BLaER1 (cell line): ENCODE results near the gene BNC2.

ENCODE experiments used
- H3K27ac ChIP-seq: shearing (Covaris generic); formaldehyde crosslinking; 2 replicates; pipeline ENCODE4 v1.8.1; 2022
- H3K27me3 ChIP-seq: shearing (Covaris generic); formaldehyde crosslinking; 2 replicates; pipeline ENCODE4 v1.8.1; 2022
- H3K36me3 ChIP-seq: shearing (Covaris generic); formaldehyde crosslinking; 2 replicates; pipeline ENCODE4 v1.8.1; 2022
- H3K4me1 ChIP-seq: shearing (Covaris generic); formaldehyde crosslinking; 2 replicates; pipeline ENCODE4 v1.8.1; 2022
- H3K4me2 ChIP-seq: shearing (Covaris generic); formaldehyde crosslinking; 2 replicates; pipeline ENCODE4 v1.8.1; 2022
- H3K4me3 ChIP-seq: shearing (Covaris generic); formaldehyde crosslinking; 2 replicates; pipeline ENCODE4 v1.8.1; 2022
- H3K9ac ChIP-seq: shearing (Covaris generic); formaldehyde crosslinking; 2 replicates; pipeline ENCODE4 v1.8.1; 2022
- H3K9me3 ChIP-seq: shearing (Covaris generic); formaldehyde crosslinking; 2 replicates; pipeline ENCODE4 v1.8.1; 2022
- H4K20me1 ChIP-seq: shearing (Covaris generic); formaldehyde crosslinking; 2 replicates; pipeline ENCODE4 v1.8.1; 2022
- Cebpa-rat ChIP-seq: shearing (Covaris generic); IDR thresholded peaks from 2 replicates; pipeline ENCODE4 v1.8.1; 2022

The BNC2 gene

DNA sequence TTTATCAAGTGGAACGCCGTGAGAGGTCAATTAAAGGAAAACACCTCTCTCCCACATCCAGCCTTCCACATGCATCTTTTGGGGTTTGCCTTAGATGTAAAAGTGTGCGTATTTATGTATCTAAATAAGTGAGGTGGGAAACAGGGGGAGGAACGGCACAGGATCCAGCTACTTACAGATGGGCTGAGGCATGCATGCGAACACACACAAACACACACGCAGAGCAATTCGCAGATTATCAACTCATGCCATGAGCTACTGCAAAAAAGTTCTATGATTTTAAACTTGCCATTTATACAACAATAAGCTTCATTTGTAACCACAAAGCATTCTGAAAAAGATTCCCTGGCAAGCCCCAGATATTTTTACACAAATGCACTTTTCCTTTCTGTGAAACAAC is 242.1 kb downstream of the BNC2 start:
- Histone ChIP-seq H3K4me3 (no peak overlapping the region), H3K9me3 (0 out of 2 replicates have a peak, but pooled peaks cover 5% of the 10 kb centered on the region)
- no peak for TF ChIP-seq Cebpa-rat

DNA sequence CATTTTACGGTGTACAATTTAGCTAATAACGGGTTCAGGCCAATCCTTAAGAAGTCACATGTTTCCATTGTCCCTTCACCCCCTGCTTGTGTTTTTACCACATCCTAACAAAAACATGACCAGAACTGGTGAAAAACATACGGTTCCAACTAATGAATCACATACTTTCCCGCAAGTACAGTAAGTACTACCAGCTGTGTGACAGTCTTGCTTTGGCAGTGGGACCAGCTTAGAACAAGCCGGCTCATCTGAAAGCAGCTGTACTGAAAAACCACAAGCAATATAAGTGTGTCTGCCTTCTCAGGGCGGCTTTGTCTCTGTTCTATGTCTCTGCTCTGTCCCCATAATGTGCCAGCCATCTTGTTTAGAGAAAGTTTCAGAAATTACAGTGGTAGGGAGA is 242.5 kb downstream of the BNC2 start:
- H3K4me1 ChIP-seq, result peaks cover 65% of the 10 kb centered on the region
- no peak for TF ChIP-seq Cebpa-rat

More for the DNA sequence above, 242.1 kb downstream of the BNC2 start:
- H3K4me1 ChIP-seq, result peaks cover 61% of the 10 kb centered on the region
- H3K27me3 ChIP-seq, result no peaks in the 10 kb centered on the region
- peak overlapping the region; percentile 78 for H3K27ac ChIP-seq
- peak overlapping the region; percentile 86 for H3K4me2 ChIP-seq
- no peaks in the 10 kb centered on the region for H3K36me3 ChIP-seq
- peak overlapping the region; percentile 47; the same call in 1 of the 2 replicates for H3K9ac ChIP-seq
- no peaks in the 10 kb centered on the region for H4K20me1 ChIP-seq

DNA sequence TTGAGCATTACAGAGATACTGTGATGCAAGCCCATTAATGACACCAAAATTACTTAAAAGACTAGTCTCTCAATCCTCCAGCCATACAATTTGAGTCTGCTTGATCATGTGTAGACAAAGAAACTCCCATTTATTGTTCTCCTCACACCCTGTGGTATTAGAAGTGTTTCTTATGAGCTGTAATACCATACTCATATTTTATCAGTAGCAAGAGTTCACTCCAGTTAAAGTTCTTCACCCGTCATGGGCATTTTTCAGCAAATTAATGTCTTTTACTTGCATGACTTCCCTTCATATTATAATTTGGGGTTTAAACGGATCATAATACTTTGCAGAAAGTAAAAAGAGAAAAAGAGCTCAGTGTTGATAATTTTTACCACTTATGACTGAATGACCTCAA is 242.9 kb downstream of the BNC2 start:
- Histone ChIP-seq H3K4me3 (no peak overlapping the region), H3K36me3 (no peaks in the 10 kb centered on the region), H3K27ac (peak overlapping the region; percentile 78), H3K4me1 (peaks cover 70% of the 10 kb centered on the region), H3K27me3 (no peaks in the 10 kb centered on the region), H3K9me3 (0 out of 2 replicates have a peak, but pooled peaks cover 5% of the 10 kb centered on the region), H3K4me2 (peak overlapping the region; percentile 86), H3K9ac (peak overlapping the region; percentile 47; the same call in 1 of the 2 replicates), H4K20me1 (no peaks in the 10 kb centered on the region)
- TF ChIP-seq Cebpa-rat, result no peak

More for the DNA sequence above, 242.5 kb downstream of the BNC2 start:
- Histone ChIP-seq H3K36me3 (no peaks in the 10 kb centered on the region), H3K9me3 (0 out of 2 replicates have a peak, but pooled peaks cover 5% of the 10 kb centered on the region), H3K27ac (peak overlapping the region; percentile 78), H3K4me2 (peak overlapping the region; percentile 86), H3K27me3 (no peaks in the 10 kb centered on the region), H3K4me3 (no peak overlapping the region), H4K20me1 (no peaks in the 10 kb centered on the region), H3K9ac (peak overlapping the region; percentile 47; the same call in 1 of the 2 replicates)

DNA sequence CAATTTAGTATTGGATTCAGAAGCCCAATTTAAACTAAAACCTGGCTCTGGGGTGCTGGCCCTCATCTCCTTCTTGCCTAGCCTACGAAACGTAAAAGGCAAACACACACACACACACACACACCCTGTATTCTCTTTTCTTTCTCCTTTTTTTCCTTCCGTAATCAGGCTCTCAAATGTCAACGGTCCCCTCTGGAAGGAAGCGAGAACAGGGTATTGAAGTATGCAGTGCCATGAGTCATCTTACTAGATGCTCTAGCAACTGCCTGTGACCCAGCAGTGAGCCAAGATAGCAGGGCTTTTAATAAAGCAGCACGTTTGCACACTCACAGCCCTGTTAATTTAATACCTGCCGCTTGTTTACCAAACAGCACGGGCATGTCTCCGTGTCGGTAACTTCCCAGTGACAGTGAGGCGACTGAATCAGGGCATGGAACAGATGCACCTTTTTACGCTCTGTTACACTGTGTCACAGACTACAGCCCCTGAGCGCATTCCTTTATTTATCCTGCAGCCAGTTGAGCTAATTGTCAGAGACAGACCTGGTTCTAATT is 243.8 kb downstream of the BNC2 start:
- Histone ChIP-seq H3K9me3 (no peaks in the 10 kb centered on the region), H3K4me3 (peak overlapping the region; percentile 61; the same call in 1 of the 2 replicates), H3K27ac (peak overlapping the region; percentile 78), H3K4me1 (peaks cover 78% of the 10 kb centered on the region), H3K36me3 (no peaks in the 10 kb centered on the region), H4K20me1 (no peaks in the 10 kb centered on the region), H3K9ac (peak overlapping the region; percentile 77), H3K4me2 (peak overlapping the region; percentile 86), H3K27me3 (no peaks in the 10 kb centered on the region)
- no peak for TF ChIP-seq Cebpa-rat

DNA sequence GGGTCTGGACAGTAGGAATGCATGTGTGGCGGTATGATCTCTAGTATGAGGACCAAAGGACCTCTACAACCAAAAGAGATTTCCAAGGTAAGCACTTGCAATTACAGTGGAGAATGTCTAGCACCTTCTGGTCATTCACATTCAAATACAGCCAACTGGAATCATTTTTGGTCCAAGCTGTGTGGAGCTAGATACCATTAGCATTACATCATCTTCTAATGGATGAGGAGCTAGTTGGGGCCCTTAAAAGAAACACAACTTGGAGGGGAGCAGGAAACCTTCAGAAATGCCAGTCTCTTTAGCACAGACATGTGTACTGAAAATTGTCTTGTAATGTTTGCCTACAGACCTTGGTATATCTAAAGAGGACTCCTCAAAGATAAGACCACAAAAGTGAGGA is 244.7 kb downstream of the BNC2 start:
- Histone ChIP-seq H3K9me3 (no peaks in the 10 kb centered on the region), H3K27me3 (no peaks in the 10 kb centered on the region), H3K4me2 (peak overlapping the region; percentile 86), H3K4me3 (peak overlapping the region; percentile 61), H3K27ac (peak overlapping the region; percentile 78), H3K9ac (peak overlapping the region; percentile 77), H3K4me1 (peaks cover 87% of the 10 kb centered on the region), H3K36me3 (no peaks in the 10 kb centered on the region), H4K20me1 (no peaks in the 10 kb centered on the region)
- no peak for TF ChIP-seq Cebpa-rat

DNA sequence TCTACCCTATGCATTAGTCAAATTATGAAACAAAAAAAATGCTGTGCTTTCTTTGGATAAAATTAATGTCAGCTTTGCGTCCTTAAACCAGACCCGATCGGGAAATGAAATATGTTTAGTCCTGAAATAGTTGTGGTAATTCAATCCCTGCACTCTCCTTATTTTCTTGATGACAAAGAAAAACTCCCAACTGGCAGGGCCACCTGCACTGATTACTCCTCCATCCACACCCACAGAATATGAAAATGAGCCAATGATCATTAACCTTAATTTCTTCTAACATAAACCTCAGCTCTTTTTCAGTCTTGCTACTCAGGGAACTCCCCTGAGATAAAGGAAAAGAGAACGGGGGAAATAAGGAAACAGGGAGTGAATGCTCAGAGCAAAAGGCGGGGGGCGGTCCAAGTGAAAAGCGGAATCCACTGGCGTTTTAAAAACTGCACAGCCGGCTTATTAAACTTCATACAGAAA is 245.3 kb downstream of the BNC2 start:
- Histone ChIP-seq H3K4me3 (peak overlapping the region; percentile 61), H3K9ac (peak overlapping the region; percentile 77), H4K20me1 (no peaks in the 10 kb centered on the region), H3K27ac (peak overlapping the region; percentile 78), H3K27me3 (no peaks in the 10 kb centered on the region), H3K4me2 (peak overlapping the region; percentile 86), H3K36me3 (no peaks in the 10 kb centered on the region), H3K9me3 (no peaks in the 10 kb centered on the region), H3K4me1 (peaks cover 93% of the 10 kb centered on the region)
- no peak for TF ChIP-seq Cebpa-rat

DNA sequence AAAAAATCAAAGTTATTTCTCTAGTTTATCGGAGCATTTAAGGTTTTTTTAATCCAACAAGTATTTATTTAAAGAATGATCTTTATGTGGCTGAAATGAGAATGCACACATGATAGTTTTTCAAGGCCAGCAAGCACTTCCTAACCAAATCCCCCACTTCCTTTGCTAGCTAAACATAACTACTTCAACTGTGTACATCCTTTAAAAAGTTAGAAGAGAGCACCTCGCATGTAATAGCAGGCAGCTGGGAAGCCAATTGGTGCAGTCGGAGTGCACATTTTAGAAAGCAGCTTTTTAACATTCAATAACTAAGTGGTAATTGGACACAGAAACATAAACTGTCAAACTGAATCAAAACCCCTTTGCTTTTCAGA is 245.7 kb downstream of the BNC2 start:
- peaks cover 98% of the 10 kb centered on the region for H3K4me1 ChIP-seq
- H3K27me3 ChIP-seq, result no peaks in the 10 kb centered on the region
- H3K4me3 ChIP-seq, result peak overlapping the region; percentile 61
- peak overlapping the region; percentile 78 for H3K27ac ChIP-seq
- H3K9me3 ChIP-seq, result no peaks in the 10 kb centered on the region
- H3K9ac ChIP-seq, result peak overlapping the region; percentile 77; the same call in 1 of the 2 replicates
- no peak for TF ChIP-seq Cebpa-rat
- no peaks in the 10 kb centered on the region for H4K20me1 ChIP-seq
- H3K36me3 ChIP-seq, result no peaks in the 10 kb centered on the region
- H3K4me2 ChIP-seq, result peak overlapping the region; percentile 86

DNA sequence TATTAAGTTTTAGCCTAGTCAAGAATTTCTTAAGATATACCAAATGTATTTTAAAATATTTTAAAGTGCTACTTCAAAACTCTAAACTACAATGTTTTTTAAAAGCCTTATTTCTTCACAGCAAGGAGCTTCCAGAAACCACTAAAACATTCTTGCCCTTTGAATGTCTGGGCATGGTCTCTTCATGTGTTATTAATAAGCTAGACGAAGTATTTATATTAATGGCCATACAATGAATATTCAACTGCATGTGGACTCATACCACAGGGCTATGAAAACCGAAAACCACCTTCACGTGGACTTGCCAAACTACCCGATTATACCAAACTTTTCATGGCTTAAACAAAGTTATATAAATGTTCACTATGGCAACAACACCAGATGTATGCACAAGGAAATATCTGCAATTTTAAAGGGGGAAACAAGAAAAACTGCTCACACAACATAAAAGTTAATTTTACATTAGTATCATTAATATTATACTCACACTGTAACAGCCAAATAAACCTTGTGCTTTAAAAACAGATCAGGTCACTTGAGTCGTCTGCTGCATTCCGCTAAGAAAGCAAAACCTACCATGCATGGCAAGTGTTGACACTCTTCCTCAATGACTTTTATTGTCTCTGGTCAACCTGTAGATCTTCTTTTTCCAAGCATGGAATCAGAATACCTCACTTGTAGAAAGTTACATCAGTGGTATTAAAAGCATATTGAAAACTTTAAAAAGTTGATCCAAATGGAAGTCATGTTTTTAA is 246.3 kb downstream of the BNC2 start:
- peak overlapping the region; percentile 78 for H3K27ac ChIP-seq
- peak overlapping the region; percentile 77 for H3K9ac ChIP-seq
- peak overlapping the region; percentile 86 for H3K4me2 ChIP-seq
- H3K4me3 ChIP-seq, result peak overlapping the region; percentile 61
- TF ChIP-seq Cebpa-rat, result no peak
- H3K27me3 ChIP-seq, result no peaks in the 10 kb centered on the region
- H4K20me1 ChIP-seq, result no peaks in the 10 kb centered on the region
- H3K9me3 ChIP-seq, result no peaks in the 10 kb centered on the region
- H3K4me1 ChIP-seq, result peaks cover 98% of the 10 kb centered on the region
- H3K36me3 ChIP-seq, result no peaks in the 10 kb centered on the region

DNA sequence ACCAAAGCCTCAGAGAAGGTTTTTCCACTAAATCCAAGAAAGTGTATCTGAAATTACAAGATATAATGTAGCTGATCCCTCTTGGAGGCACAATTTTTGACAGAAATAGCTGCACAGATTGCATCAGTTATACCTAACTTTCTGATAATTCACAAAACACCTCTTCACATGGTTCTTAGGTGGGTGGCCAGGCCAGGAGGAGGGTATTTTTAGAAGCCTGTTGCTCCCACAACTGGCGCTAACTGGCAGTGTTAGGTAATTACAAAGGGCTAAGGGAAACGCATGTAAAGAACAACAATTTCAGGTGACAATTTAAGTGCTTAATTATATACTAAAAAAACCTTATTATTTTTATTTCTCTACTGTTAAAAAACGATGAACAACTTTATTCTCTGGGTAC is 247.9 kb downstream of the BNC2 start:
- Histone ChIP-seq H3K27me3 (no peaks in the 10 kb centered on the region), H3K27ac (peak overlapping the region; percentile 78), H3K4me3 (peak overlapping the region; percentile 61; the same call in 1 of the 2 replicates), H3K9ac (peak overlapping the region; percentile 77; the same call in 1 of the 2 replicates), H3K36me3 (peaks cover 5% of the 10 kb centered on the region), H4K20me1 (no peaks in the 10 kb centered on the region), H3K4me1 (peaks cover 97% of the 10 kb centered on the region), H3K4me2 (peak overlapping the region; percentile 86), H3K9me3 (peaks cover 7% of the 10 kb centered on the region)
- no peak for TF ChIP-seq Cebpa-rat
